H1 (cell line): ENCODE measurements around the gene USHBP1. TPM values are rescaled to one million over a fixed set of nuclear protein-coding genes. Genes with fewer than 3 reads are reported as not detected.

Experiments
- CTCF ChIA-PET: fragments of 300-600 bp; sonication (Branson Sonifier 250); formaldehyde crosslinking; loops from one replicate; lab custom pipeline; 2021; ENCODE audit not compliant: partially characterized antibody; lab: Charles Lee
- POLR2A ChIA-PET: fragments of 300-600 bp; sonication (Branson Sonifier 250); formaldehyde crosslinking; loops from one replicate; lab custom pipeline; 2021; ENCODE audit warnings: inconsistent platforms; ENCODE audit not compliant: partially characterized antibody; lab: Charles Lee
- DNase-seq, 2 experiments: peaks; one replicate each; pipeline versions ENCODE4 v3.0.0 to v3.0.0-alpha.2; 2010 to 2022; ENCODE audit warnings: low spot score in 2 of 2, low read depth in 1 of 2, mixed read lengths in 1 of 2
- FAIRE-seq: peaks from 2 replicates; lab custom pipeline; 2011; peaks lifted over from hg19 to GRCh38; lab: Jason Lieb, UNC
- H2AFZ ChIP-seq: 2 replicates; pipeline ENCODE4 v1.8.1; 2012; ENCODE audit warnings: low read length, inconsistent platforms
- H2AK5ac ChIP-seq: 2 replicates; pipeline ENCODE4 v1.6.1; 2013; ENCODE audit warnings: low read depth, low read length
- H2BK120ac ChIP-seq: replicated peaks from 2 replicates; pipeline ENCODE3; 2013; ENCODE audit warnings: low read depth, low read length, inconsistent platforms
- H2BK12ac ChIP-seq: 2 replicates; pipeline ENCODE4 v1.6.1; 2013; ENCODE audit warnings: low read depth, low read length
- H2BK15ac ChIP-seq: 2 replicates; pipeline ENCODE4 v1.6.1; 2013; ENCODE audit warnings: low read length
- H2BK20ac ChIP-seq: 2 replicates; pipeline ENCODE4 v1.6.1; 2013; ENCODE audit warnings: low read length
- H2BK5ac ChIP-seq: 2 replicates; pipeline ENCODE4 v1.6.1; 2013; ENCODE audit warnings: low read depth, low read length
- H3K14ac ChIP-seq: 2 replicates; pipeline ENCODE4 v1.6.1; 2013; ENCODE audit warnings: inconsistent platforms; ENCODE audit not compliant: insufficient read length
- H3K18ac ChIP-seq: 2 replicates; pipeline ENCODE4 v1.6.1; 2013; ENCODE audit warnings: low read length; ENCODE audit errors: extremely low read depth
- H3K23ac ChIP-seq: 2 replicates; pipeline ENCODE4 v1.6.1; 2013; ENCODE audit warnings: inconsistent platforms; ENCODE audit not compliant: insufficient read length
- H3K23me2 ChIP-seq: 2 replicates; pipeline ENCODE4 v1.6.1; 2013; ENCODE audit warnings: low read depth, low read length
- H3K27ac ChIP-seq: 2 replicates; pipeline ENCODE4 v1.6.1; 2011; ENCODE audit warnings: low read depth, low read length, inconsistent platforms
- H3K27me3 ChIP-seq, 4 experiments: replicated peaks in 1 of 4; 1 replicate in 1 of 4; 2 replicates in 3 of 4; pipeline versions ENCODE4 v1.6.1 to v1.8.1; 2011 to 2013; ENCODE audit warnings: low read length in 3 of 4, mild to moderate bottlenecking in 3 of 4, inconsistent platforms in 2 of 4, mixed read lengths in 2 of 4, moderate library complexity in 1 of 4; ENCODE audit not compliant: control insufficient read depth in 3 of 4, insufficient read depth in 3 of 4; ENCODE audit errors: extremely low read depth in 1 of 4
- H3K36me3 ChIP-seq, 4 experiments: 2 replicates each; pipeline versions ENCODE4 v1.6.1 to v1.8.1; 2011 to 2013; ENCODE audit warnings: mild to moderate bottlenecking in 4 of 4, low read length in 3 of 4, moderate library complexity in 2 of 4, control low read depth in 1 of 4, inconsistent platforms in 1 of 4; ENCODE audit not compliant: insufficient read depth in 4 of 4, control insufficient read depth in 2 of 4
- H3K4ac ChIP-seq: replicated peaks from 2 replicates; pipeline ENCODE3; 2013; ENCODE audit warnings: low read length, low read depth, mixed read lengths, inconsistent platforms; ENCODE audit not compliant: insufficient read length
- H3K4me1 ChIP-seq, 4 experiments: replicated peaks in 1 of 4; 1 replicate in 1 of 4; 2 replicates in 3 of 4; pipeline versions ENCODE4 v1.6.1 to v1.8.1; 2011 to 2013; ENCODE audit warnings: low read length in 3 of 4, inconsistent platforms in 2 of 4, mixed read lengths in 1 of 4; ENCODE audit not compliant: insufficient read depth in 4 of 4, control insufficient read depth in 3 of 4
- H3K4me2 ChIP-seq, 2 experiments: 2 replicates each; pipeline versions ENCODE4 v1.6.1 to v1.8.1; 2011 to 2013; ENCODE audit warnings: low read depth in 2 of 2, low read length in 2 of 2, control low read depth in 1 of 2, inconsistent platforms in 1 of 2, mild to moderate bottlenecking in 1 of 2; ENCODE audit not compliant: insufficient read depth in 1 of 2
- H3K4me3 ChIP-seq, 4 experiments: fragments of 200-600, 300-600 bp in 1 of 4; sonication (generic), shearing (Covaris generic), sonication (Bioruptor Twin) in 1 of 4; 2 replicates each; pipeline versions ENCODE4 v1.5.1 to v1.8.1; 2011 to 2016; ENCODE audit warnings: low read length in 4 of 4, low read depth in 3 of 4, control low read depth in 2 of 4, inconsistent platforms in 2 of 4, mild to moderate bottlenecking in 2 of 4, mixed read lengths in 1 of 4, moderate library complexity in 1 of 4; ENCODE audit not compliant: insufficient read depth in 2 of 4; ENCODE audit errors: extremely low read depth in 1 of 4
- H3K56ac ChIP-seq: replicated peaks from 2 replicates; pipeline ENCODE3; 2013; ENCODE audit warnings: low read depth, mild to moderate bottlenecking, mixed read lengths, low read length, inconsistent platforms; ENCODE audit not compliant: insufficient read length
- H3K79me1 ChIP-seq: 2 replicates; pipeline ENCODE4 v1.6.1; 2013; ENCODE audit warnings: low read depth, low read length, control low read depth
- H3K79me2 ChIP-seq, 2 experiments: 2 replicates each; pipeline versions ENCODE4 v1.6.1 to v1.8.1; 2012 to 2013; ENCODE audit warnings: low read length in 2 of 2, mild to moderate bottlenecking in 2 of 2, inconsistent platforms in 1 of 2; ENCODE audit not compliant: insufficient read depth in 2 of 2, control insufficient read depth in 1 of 2
- H3K9ac ChIP-seq, 4 experiments: replicated peaks in 1 of 4; 1 replicate in 1 of 4; 2 replicates in 3 of 4; pipeline versions ENCODE4 v1.6.1 to v1.8.1; 2011 to 2013; ENCODE audit warnings: low read depth in 3 of 4, low read length in 3 of 4, control low read depth in 2 of 4, mild to moderate bottlenecking in 2 of 4, moderate library complexity in 2 of 4, inconsistent platforms in 1 of 4; ENCODE audit errors: extremely low read depth in 1 of 4
- H3K9me3 ChIP-seq, 2 experiments: 2 replicates each; pipeline versions ENCODE4 v1.6.1 to v1.8.1; 2012 to 2013; ENCODE audit warnings: mild to moderate bottlenecking in 2 of 2, moderate library complexity in 2 of 2, control low read depth in 1 of 2, inconsistent platforms in 1 of 2, low read depth in 1 of 2, low read length in 1 of 2, mixed read lengths in 1 of 2; ENCODE audit not compliant: insufficient read depth in 2 of 2
- H4K20me1 ChIP-seq, 2 experiments: replicated peaks in 1 of 2; 2 replicates each; pipeline versions ENCODE3 to v1.8.1; 2011 to 2013; ENCODE audit warnings: inconsistent platforms in 2 of 2, low read length in 2 of 2, mild to moderate bottlenecking in 1 of 2; ENCODE audit not compliant: insufficient read depth in 2 of 2, control insufficient read depth in 1 of 2
- H4K5ac ChIP-seq: 2 replicates; pipeline ENCODE4 v1.6.1; 2013; ENCODE audit warnings: low read length, low read depth, mixed read lengths, inconsistent platforms; ENCODE audit not compliant: insufficient read length
- H4K8ac ChIP-seq: 2 replicates; pipeline ENCODE4 v1.8.0; 2013; ENCODE audit warnings: mild to moderate bottlenecking, moderate library complexity, low read length, inconsistent platforms; ENCODE audit not compliant: insufficient read depth; ENCODE audit errors: extremely low read depth
- H4K91ac ChIP-seq: replicated peaks from 2 replicates; pipeline ENCODE3; 2013; ENCODE audit warnings: low read length, mixed read lengths, inconsistent platforms; ENCODE audit not compliant: insufficient read length
- BCL11A ChIP-seq, 2 experiments: IDR thresholded peaks; one replicate each; pipeline ENCODE4 v1.6.1; 2011; ENCODE audit warnings: low read depth in 2 of 2, low read length in 2 of 2, mild to moderate bottlenecking in 2 of 2
- CBX5 ChIP-seq: fragments of 300-800, 300-1000 bp; sonication (generic); IDR thresholded peaks from 2 replicates; pipeline ENCODE4 v1.7.1; 2016; ENCODE audit warnings: antibody characterized with exemption, low read length, low read depth
- CEBPB ChIP-seq: IDR thresholded peaks from 2 replicates; pipeline ENCODE4 v1.6.1; 2012; ENCODE audit warnings: low read depth, low read length
- CTBP2 ChIP-seq: IDR thresholded peaks from 2 replicates; pipeline ENCODE4 v1.7.0; 2011; ENCODE audit warnings: borderline replicate concordance, mild to moderate bottlenecking, moderate library complexity, mixed read lengths, low read length; ENCODE audit not compliant: insufficient read depth, insufficient read length
- JUN ChIP-seq: IDR thresholded peaks from 2 replicates; pipeline ENCODE4 v1.6.1; 2011; ENCODE audit warnings: low read depth, mild to moderate bottlenecking, improper control_type of control experiment, low read length
- KDM5A ChIP-seq: fragments of 200-600 bp; IDR thresholded peaks from 2 replicates; pipeline ENCODE4 v1.7.1; 2012; ENCODE audit warnings: mild to moderate bottlenecking, low read length, inconsistent platforms, mixed read lengths
- POLR2AphosphoS5 ChIP-seq: IDR thresholded peaks from 2 replicates; pipeline ENCODE4 v1.6.1; 2011; ENCODE audit warnings: low read depth, low read length
- RXRA ChIP-seq: IDR thresholded peaks from 2 replicates; pipeline ENCODE4 v1.6.1; 2011; ENCODE audit warnings: low read depth, mild to moderate bottlenecking, low read length, moderate library complexity; ENCODE audit not compliant: insufficient read depth
- SP1 ChIP-seq: IDR thresholded peaks from 2 replicates; pipeline ENCODE4 v1.6.1; 2011; ENCODE audit warnings: low read depth, low read length
- WGBS, 2 experiments: shearing (Covaris generic) in 1 of 2; methylation state at CpG; one replicate each; pipeline versions ENCODE4 v1.1.6 to v1.1.7; 2013 to 2015; ENCODE audit warnings: low lambda C conversion rate in 2 of 2, mixed read lengths in 2 of 2, inconsistent platforms in 1 of 2, low coverage in 1 of 2, missing lambda C conversion rate in 1 of 2; ENCODE audit not compliant: insufficient replicate concordance in 2 of 2, insufficient coverage in 1 of 2, insufficient read length in 1 of 2; ENCODE audit errors: extremely low coverage in 1 of 2, missing lambda C conversion rate in 1 of 2; 5-methylcytosine and 5-hydroxymethylcytosine counted together
- polyA plus RNA-seq, 7 experiments: library from polyadenylated mRNA; depleted of rRNA in 3 of 7; stranded (reverse) in 5 of 7; unstranded in 2 of 7; fragments of >200 nt in 5 of 7; fragments of 200-250 nt in 2 of 7; gene quantifications; 1 replicate in 5 of 7; 2 replicates in 1 of 7; 4 replicates in 1 of 7; pipeline versions ENCODE4 v1.2.1 to v1.2.3, GENCODE V29; 2011 to 2013; ENCODE audit warnings: missing spikeins in 2 of 7, mixed read lengths in 2 of 7
- total RNA-seq: library from RNA; stranded (reverse); fragmentation: NEBNext Ultra II Directional; extraction: Animal tissue kit (Norgen Biotek cat#: 25700); gene quantifications from 2 replicates; pipeline ENCODE4 v1.2.1, GENCODE V29; 2021
- TF ChIP-seq, protein P1 (sequence below): IDR thresholded peaks from 2 replicates; pipeline ENCODE4 v1.6.1; 2011; ENCODE audit warnings: low read length, improper control_type of control experiment

The USHBP1 gene
- total and polyA plus RNA-seq, 2 of the 8 experiments (the other 6 are each of a cell fraction or from before 2014, with no cell fraction given) = 5.0 to 7.5 TPM

DNA sequence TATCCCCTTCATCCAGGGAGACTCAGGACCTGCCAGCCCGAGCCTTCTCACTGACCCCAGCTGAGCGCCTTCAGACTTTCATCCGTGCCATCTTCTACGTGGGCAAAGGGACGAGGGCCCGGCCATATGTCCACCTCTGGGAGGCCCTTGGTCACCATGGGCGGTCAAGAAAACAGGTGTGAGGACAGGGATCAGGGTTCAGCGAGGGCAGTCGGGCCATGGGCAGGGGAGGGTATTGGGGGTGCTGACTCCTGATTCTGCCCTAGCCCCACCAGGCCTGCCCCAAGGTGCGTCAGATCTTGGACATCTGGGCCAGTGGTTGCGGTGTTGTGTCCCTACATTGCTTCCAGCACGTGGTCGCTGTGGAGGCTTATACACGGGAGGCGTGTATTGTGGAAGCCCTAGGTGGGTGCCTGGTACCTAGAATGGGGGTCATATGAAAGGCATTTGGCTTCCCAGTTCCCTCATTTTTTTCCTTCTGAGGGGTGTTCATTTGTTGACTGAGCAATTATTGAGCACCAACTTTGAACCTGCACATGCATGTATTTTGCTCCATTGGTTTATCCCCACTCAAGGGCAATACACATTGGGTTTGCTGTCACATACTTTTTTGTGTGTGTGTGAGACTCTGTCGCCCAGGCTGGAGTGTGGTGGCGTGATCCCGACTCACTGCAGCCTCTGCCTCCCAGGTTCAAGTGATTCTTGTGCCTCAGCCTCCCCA lies 21.0 kb upstream of the USHBP1 start:
- 93% methylated on average over 18 of the region's 18 CpGs; no CpG with 5 or more reads in 1 of the 2 experiments for WGBS, 2 experiments
- Histone ChIP-seq H4K91ac (no peak overlapping the region), H4K8ac (no peak overlapping the region), H3K4me2 (no peak overlapping the region), H3K18ac (no peak overlapping the region), H2BK120ac (no peak overlapping the region), H3K79me1 (no peaks in the 10 kb centered on the region; the same call in 1 of the 2 replicates), H3K27ac (no peak overlapping the region), H3K79me2 (no peaks in the 10 kb centered on the region), H2BK15ac (no peak overlapping the region), H3K56ac (no peak overlapping the region), H3K9ac (no peak overlapping the region), H3K36me3 (no peaks in the 10 kb centered on the region), H3K4me1 (peaks cover 0 to 3% (median under 1%) of the 10 kb centered on the region in 4 experiments; a peak in 3 of 7 replicates), H3K4ac (no peak overlapping the region), H3K9me3 (peaks cover 0 to 6% of the 10 kb centered on the region in 2 experiments; a peak in 1 of 4 replicates), H3K4me3 (no peak overlapping the region), H3K14ac (no peak overlapping the region), H3K23me2 (no peaks in the 10 kb centered on the region; the same call in 1 of the 2 replicates), H2AFZ (no peak overlapping the region), H2AK5ac (no peak overlapping the region), H2BK5ac (no peak overlapping the region), H4K5ac (no peak overlapping the region), H3K23ac (no peak overlapping the region), H3K27me3 (peaks cover 0 to 3% (median 0%) of the 10 kb centered on the region in 4 experiments; a peak in 3 of 7 replicates), H4K20me1 (peaks cover 0 to 1% of the 10 kb centered on the region in 2 experiments), H2BK20ac (no peak overlapping the region), H2BK12ac (0 out of 2 replicates have a peak overlapping the region, but pooled peaks have one; percentile 17)
- ChIA-PET POLR2A (interaction anchor here (0.7 to 1.8 kb wide), 3 partner anchors 19 to 86 kb away, joined by 3 read pairs; partner anchors contain the start of gene BABAM1), CTCF (interaction anchor here (1.0 to 5.6 kb wide), 4 partner anchors 21 to 105 kb away, joined by 3 to 28 read pairs (median 4); partner anchors contain the start of genes USE1 and USHBP1)
- DNase-seq (no peak), FAIRE-seq (no peak)
- TF ChIP-seq JUN (no peak), BCL11A (IDR thresholded peaks at IDR 0.05; ENCODE audit: low read depth in 2 of 2, low read length in 2 of 2) (no peak), RXRA (no peak), KDM5A (no peak), POLR2AphosphoS5 (no peak), CTBP2 (no peak), CEBPB (no peak), CBX5 (no peak), SP1 (no peak)
- TF ChIP-seq, protein P1, sequence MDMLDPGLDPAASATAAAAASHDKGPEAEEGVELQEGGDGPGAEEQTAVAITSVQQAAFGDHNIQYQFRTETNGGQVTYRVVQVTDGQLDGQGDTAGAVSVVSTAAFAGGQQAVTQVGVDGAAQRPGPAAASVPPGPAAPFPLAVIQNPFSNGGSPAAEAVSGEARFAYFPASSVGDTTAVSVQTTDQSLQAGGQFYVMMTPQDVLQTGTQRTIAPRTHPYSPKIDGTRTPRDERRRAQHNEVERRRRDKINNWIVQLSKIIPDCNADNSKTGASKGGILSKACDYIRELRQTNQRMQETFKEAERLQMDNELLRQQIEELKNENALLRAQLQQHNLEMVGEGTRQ = no peak
